Measurements from ENCODE around the gene FAM83B.
"Not testable (repeated sequence)": the region's sequence is repeated elsewhere in the genome, so short reads cannot be mapped to it uniquely, and the experiment has no call there.

FAM83B gene

GRCh38 chr6:54900666-54901065, 54.1 kb downstream of the FAM83B start:
- DNase-seq = no peak

GRCh38 chr6:54903884-54904283, 57.3 kb downstream of the FAM83B start:
- DNase-seq = no peak

- no peak for DNase-seq
Observed at GRCh38 chr6:54907355-54907754, 60.8 kb downstream of the FAM83B start.

- no peak for DNase-seq
Observed at GRCh38 chr6:54909184-54909583, 62.6 kb downstream of the FAM83B start.

- DNase-seq = no peak
Observed at GRCh38 chr6:54910431-54910884, 63.9 kb downstream of the FAM83B start.

GRCh38 chr6:54910921-54911320, 64.3 kb downstream of the FAM83B start:
- DNase-seq = no peak

- DNase-seq = no peak
Observed at GRCh38 chr6:54913211-54913610, 66.6 kb downstream of the FAM83B start.

GRCh38 chr6:54916858-54917257, 70.3 kb downstream of the FAM83B start:
- DNase-seq = no peak

GRCh38 chr6:54920628-54921027, 74.1 kb downstream of the FAM83B start:
- DNase-seq = no peak

GRCh38 chr6:54921891-54922290, 75.3 kb downstream of the FAM83B start:
- no peak for DNase-seq

- no peak for DNase-seq
Observed at GRCh38 chr6:54929245-54929909, 82.8 kb downstream of the FAM83B start.

GRCh38 chr6:54932622-54933021, 86.1 kb downstream of the FAM83B start:
- no peak for DNase-seq

GRCh38 chr6:54935739-54936138, 89.2 kb downstream of the FAM83B start:
- no peak for DNase-seq

GRCh38 chr6:54937371-54937770, 90.8 kb downstream of the FAM83B start:
- no peak for DNase-seq

GRCh38 chr6:54957698-54958097, 111.1 kb downstream of the FAM83B start:
- no peak for DNase-seq

GRCh38 chr6:54958446-54958845, 111.9 kb downstream of the FAM83B start:
- no peak for DNase-seq

GRCh38 chr6:54959820-54960219, 113.2 kb downstream of the FAM83B start:
- DNase-seq = no peak

- not testable (repeated sequence) for DNase-seq
Observed at GRCh38 chr6:54961372-54961771, 114.8 kb downstream of the FAM83B start.

- no peak for DNase-seq
Observed at GRCh38 chr6:54970337-54970736, 123.8 kb downstream of the FAM83B start.

- DNase-seq = no peak
Observed at GRCh38 chr6:54971825-54972224, 125.3 kb downstream of the FAM83B start.

- not testable (repeated sequence) for DNase-seq
Observed at GRCh38 chr6:54979161-54979560, 132.6 kb downstream of the FAM83B start.

GRCh38 chr6:54980511-54981275, 134.1 kb downstream of the FAM83B start:
- DNase-seq = no peak

GRCh38 chr6:54981276-54981609, 134.7 kb downstream of the FAM83B start:
- no peak for DNase-seq

GRCh38 chr6:54981647-54982046, 135.1 kb downstream of the FAM83B start:
- DNase-seq = no peak
